ENCODE measurements around the gene TEAD3. TPM values are rescaled to one million over a fixed set of nuclear protein-coding genes. Genes with fewer than 3 reads are reported as not detected.

Gene TEAD3
- total and polyA plus RNA-seq, 2 experiments from 2014 or later: 15.0 to 26.5 TPM

DNA sequence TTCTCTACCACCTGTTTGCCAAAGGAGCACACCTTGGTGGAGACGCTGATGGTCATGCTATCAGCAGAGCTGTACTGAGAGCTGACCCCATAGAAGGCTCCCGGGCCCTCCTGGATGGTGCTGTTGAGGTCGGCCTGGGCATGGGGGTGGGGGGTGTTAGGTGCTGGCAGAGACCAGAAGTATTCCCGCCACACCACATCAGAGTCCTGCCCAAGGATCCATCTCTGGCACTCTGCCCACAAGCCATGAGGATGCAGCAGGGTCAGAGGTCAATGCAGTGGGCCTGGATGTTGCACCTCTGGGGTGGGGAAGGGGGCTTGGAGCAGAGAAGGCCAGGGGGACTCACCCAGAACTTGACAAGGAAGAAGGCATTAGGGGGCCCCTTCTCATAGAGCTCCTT is 21.3 kb downstream of the TEAD3 start (continued):
- TF ChIP-seq, protein P1, sequence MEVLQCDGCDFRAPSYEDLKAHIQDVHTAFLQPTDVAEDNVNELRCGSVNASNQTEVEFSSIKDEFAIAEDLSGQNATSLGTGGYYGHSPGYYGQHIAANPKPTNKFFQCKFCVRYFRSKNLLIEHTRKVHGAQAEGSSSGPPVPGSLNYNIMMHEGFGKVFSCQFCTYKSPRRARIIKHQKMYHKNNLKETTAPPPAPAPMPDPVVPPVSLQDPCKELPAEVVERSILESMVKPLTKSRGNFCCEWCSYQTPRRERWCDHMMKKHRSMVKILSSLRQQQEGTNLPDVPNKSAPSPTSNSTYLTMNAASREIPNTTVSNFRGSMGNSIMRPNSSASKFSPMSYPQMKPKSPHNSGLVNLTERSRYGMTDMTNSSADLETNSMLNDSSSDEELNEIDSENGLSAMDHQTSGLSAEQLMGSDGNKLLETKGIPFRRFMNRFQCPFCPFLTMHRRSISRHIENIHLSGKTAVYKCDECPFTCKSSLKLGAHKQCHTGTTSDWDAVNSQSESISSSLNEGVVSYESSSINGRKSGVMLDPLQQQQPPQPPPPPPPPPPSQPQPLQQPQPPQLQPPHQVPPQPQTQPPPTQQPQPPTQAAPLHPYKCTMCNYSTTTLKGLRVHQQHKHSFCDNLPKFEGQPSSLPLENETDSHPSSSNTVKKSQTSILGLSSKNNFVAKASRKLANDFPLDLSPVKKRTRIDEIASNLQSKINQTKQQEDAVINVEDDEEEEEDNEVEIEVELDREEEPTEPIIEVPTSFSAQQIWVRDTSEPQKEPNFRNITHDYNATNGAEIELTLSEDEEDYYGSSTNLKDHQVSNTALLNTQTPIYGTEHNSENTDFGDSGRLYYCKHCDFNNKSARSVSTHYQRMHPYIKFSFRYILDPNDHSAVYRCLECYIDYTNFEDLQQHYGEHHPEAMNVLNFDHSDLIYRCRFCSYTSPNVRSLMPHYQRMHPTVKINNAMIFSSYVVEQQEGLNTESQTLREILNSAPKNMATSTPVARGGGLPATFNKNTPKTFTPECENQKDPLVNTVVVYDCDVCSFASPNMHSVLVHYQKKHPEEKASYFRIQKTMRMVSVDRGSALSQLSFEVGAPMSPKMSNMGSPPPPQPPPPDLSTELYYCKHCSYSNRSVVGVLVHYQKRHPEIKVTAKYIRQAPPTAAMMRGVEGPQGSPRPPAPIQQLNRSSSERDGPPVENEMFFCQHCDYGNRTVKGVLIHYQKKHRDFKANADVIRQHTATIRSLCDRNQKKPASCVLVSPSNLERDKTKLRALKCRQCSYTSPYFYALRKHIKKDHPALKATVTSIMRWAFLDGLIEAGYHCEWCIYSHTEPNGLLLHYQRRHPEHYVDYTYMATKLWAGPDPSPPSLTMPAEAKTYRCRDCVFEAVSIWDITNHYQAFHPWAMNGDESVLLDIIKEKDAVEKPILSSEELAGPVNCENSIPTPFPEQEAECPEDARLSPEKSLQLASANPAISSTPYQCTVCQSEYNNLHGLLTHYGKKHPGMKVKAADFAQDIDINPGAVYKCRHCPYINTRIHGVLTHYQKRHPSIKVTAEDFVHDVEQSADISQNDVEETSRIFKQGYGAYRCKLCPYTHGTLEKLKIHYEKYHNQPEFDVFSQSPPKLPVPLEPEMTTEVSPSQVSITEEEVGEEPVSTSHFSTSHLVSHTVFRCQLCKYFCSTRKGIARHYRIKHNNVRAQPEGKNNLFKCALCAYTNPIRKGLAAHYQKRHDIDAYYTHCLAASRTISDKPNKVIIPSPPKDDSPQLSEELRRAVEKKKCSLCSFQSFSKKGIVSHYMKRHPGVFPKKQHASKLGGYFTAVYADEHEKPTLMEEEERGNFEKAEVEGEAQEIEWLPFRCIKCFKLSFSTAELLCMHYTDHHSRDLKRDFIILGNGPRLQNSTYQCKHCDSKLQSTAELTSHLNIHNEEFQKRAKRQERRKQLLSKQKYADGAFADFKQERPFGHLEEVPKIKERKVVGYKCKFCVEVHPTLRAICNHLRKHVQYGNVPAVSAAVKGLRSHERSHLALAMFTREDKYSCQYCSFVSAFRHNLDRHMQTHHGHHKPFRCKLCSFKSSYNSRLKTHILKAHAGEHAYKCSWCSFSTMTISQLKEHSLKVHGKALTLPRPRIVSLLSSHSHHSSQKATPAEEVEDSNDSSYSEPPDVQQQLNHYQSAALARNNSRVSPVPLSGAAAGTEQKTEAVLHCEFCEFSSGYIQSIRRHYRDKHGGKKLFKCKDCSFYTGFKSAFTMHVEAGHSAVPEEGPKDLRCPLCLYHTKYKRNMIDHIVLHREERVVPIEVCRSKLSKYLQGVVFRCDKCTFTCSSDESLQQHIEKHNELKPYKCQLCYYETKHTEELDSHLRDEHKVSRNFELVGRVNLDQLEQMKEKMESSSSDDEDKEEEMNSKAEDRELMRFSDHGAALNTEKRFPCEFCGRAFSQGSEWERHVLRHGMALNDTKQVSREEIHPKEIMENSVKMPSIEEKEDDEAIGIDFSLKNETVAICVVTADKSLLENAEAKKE (CRISPR knock-in tag; IDR thresholded peaks at IDR 0.05): no peak
- TF ChIP-seq JUNB (IDR thresholded peaks at IDR 0.05; ENCODE audit: unreplicated experiment) (no peak), NANOG (IDR thresholded peaks at IDR 0.05; ENCODE audit: borderline replicate concordance) (no peak)

DNA sequence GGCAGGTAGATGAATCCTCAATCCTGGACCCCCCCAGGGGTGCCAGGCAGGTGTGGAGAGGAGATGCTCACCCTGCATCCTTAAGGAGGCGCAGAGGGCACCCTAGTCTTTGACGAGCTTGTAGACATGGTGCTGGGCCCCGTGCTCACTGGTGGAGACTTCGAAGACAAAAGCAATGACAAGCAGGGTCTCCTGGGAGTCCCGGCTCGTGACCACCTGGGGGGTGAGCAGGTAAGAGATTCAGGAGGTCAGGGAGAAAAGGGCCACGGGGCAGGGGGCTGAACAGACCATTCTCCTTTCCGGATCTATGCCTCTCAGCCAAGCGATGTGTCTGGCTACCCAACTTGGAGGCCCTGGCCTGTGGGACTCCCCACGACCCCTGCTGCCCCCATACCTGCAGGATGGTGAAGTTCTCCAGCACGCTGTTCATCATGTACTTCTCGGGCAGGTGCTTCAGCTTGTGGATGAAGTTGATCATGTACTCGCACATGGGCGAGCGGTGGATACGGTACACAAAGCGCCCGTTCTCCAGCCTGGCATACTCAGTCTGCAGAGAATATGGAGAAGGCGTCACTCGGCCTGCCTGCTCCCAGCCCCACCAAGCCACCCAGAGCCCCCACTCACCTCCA is 21.8 kb downstream of the TEAD3 start:
- TF ChIP-seq, protein P2, sequence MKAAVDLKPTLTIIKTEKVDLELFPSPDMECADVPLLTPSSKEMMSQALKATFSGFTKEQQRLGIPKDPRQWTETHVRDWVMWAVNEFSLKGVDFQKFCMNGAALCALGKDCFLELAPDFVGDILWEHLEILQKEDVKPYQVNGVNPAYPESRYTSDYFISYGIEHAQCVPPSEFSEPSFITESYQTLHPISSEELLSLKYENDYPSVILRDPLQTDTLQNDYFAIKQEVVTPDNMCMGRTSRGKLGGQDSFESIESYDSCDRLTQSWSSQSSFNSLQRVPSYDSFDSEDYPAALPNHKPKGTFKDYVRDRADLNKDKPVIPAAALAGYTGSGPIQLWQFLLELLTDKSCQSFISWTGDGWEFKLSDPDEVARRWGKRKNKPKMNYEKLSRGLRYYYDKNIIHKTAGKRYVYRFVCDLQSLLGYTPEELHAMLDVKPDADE (IDR thresholded peaks at IDR 0.05): no peak
- TF ChIP-seq CREB1 (CRISPR knock-in tag; IDR thresholded peaks at IDR 0.05; ENCODE audit: low read depth): no peak
- no peak for DNase-seq (ENCODE audit: low spot score)
- ATAC-seq: no peak
- Histone ChIP-seq H3K4me3 (no peak overlapping the region), H3K27me3 (ENCODE audit: insufficient read depth) (no peaks in the 10 kb centered on the region), H2AFZ (no peak overlapping the region), H3K79me2 (replicated peaks; ENCODE audit: insufficient read depth) (peaks cover 14% of the 10 kb centered on the region), H3K4me1 (ENCODE audit: insufficient read depth) (peaks cover 19% of the 10 kb centered on the region), H3K4me2 (no peak overlapping the region), H3K36me3 (ENCODE audit: insufficient read depth) (peaks cover 27% of the 10 kb centered on the region), H3F3A (replicated peaks; ENCODE audit: low read depth) (peaks cover 45% of the 10 kb centered on the region), H4K20me1 (replicated peaks; ENCODE audit: insufficient read depth) (peaks cover 28% of the 10 kb centered on the region), H3K9me2 (ENCODE audit: insufficient read depth) (no peaks in the 10 kb centered on the region), H3K27ac (ENCODE audit: low read depth) (no peak overlapping the region)
- Mint-ChIP-seq H3K4me3 (no peak overlapping the region), H3K27me3 (ENCODE audit: insufficient read depth, low read depth, poor library complexity) (peaks cover 51% of the 10 kb centered on the region), H3K9me3 (no peaks in the 10 kb centered on the region; the same call in 1 of the 3 replicates), H3K36me3 (ENCODE audit: low read depth) (peaks cover 69% of the 10 kb centered on the region), H3K4me1 (peaks cover 40% of the 10 kb centered on the region), H3K27ac (peak overlapping the region; percentile 72; the same call in 1 of the 2 replicates)

All from GM23338 (cell line).